NCI-H187 (cell line): ENCODE measurements around the gene OR1D5.
A peak's percentile ranks its signal among the peaks of the same experiment; 100 is the strongest.
"Not testable (repeated sequence)": the region's sequence is repeated elsewhere in the genome, so short reads cannot be mapped to it uniquely, and the experiment has no call there.

ENCODE experiments used
- DNase-seq, 2 experiments: peaks; one replicate each; lab custom pipeline; 2025; lab: John Stamatoyannopoulos, UW

OR1D5 gene, protein sequence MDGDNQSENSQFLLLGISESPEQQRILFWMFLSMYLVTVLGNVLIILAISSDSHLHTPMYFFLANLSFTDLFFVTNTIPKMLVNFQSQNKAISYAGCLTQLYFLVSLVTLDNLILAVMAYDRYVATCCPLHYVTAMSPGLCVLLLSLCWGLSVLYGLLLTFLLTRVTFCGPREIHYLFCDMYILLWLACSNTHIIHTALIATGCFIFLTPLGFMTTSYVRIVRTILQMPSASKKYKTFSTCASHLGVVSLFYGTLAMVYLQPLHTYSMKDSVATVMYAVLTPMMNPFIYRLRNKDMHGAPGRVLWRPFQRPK

DNA sequence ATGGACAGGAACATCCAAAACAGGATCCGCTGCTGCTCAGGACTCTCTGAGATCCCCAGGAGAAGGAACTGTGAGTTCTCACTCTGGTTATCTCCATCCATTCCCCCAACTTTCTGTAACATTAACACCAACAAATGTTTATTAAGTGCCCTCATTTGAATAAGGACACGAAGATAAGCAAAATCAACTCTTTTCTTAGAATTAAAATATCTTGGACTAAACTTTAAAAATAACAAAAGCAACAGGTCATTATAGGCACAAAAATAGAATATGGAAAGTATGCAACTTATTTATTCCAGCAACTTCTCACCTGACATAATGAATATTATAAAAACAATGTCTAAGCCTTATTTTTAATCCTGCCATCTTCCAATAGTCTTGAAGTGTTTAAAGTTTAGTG, at the start of gene OR1D5:
OR1D5 (minus strand) TSS at position 101 of the 400 bp plus-strand sequence; CDS start at position 101, 0 bp downstream.
- DNase-seq = not testable (repeated sequence)

DNA sequence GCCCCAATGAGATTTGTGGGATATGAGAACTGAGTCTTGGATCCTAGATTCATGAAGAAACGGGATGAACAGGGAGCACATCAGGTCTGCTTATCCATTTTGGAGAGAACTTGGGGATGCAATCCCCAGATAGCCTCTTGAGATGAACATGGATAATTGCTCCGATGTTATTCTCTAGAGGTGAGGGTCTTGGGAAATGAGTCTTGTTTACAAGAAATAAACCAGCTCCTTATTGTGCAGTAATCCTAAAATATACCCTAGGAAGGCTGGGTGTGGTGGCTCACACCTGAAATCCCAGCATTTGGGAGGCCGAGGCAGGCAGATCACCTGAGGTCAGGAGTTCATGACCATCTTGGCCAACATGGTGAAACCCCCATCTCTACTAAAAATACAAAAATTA, 40.9 kb upstream of the OR1D5 start, which contains the start of gene OR1D2:
OR1D2 (minus strand) TSS at position 101 of the 400 bp plus-strand sequence. CDS start 11,426 bp downstream, outside the sequence.
- DNase-seq = no peak

DNA sequence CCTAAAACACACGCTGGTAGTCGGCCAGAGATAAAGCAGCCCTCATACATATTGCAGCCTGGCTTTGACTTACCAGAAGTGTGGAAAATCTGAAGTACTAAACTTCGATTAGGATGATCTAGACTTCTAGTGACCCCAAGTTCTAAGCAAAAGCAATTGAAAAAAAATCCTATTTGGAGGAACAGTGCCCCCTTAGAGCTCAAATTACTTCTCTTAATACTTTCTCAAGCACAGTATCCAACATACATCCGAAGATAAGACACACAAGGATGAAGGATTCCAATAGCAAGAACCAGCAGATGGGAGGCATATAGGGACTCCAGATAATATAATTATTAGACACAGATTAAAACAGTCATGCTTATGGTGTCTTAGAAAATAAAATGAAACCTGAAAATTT, 10.4 kb upstream of the OR1D5 start:
- not testable (repeated sequence) for DNase-seq

DNA sequence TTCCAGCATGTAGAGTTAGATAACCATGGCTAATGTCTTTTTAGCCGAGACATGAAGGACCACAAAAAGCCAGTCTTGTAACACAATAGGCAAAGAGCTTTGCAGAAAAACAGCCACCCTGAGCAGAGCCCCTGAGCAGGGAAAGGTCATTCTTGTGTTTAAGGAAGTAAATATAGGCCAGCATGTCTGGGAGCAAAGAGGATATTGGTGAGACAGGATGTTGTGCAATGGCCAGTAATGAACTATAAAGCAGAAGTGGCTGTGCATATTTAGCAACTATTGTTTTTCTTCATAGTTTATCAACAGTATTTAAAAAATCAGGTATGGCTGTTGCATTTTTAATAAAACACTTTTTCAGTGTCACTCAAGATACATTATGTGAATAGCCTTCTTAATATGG, 1.8 kb upstream of the OR1D5 start:
- not testable (repeated sequence) for DNase-seq

DNA sequence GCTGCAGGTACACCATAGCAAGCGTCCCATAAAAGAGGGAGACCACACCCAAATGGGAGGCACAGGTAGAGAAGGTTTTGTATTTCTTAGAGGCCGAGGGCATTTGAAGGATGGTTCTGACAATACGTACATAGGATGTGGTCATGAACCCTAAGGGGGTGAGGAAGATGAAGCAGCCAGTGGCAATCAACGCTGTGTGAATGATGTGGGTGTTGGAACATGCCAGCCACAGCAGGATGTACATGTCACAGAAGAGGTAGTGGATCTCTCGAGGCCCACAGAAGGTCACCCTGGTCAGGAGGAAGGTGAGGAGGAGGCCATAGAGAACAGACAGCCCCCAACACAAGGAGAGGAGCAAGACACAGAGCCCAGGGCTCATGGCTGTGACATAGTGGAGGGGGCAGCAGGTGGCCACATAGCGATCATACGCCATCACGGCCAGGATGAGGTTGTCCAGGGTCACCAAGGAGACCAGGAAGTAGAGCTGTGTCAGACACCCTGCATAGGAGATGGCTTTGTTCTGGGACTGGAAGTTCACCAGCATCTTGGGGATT, 506 bp downstream of the OR1D5 start:
- DNase-seq = not testable (repeated sequence)

DNA sequence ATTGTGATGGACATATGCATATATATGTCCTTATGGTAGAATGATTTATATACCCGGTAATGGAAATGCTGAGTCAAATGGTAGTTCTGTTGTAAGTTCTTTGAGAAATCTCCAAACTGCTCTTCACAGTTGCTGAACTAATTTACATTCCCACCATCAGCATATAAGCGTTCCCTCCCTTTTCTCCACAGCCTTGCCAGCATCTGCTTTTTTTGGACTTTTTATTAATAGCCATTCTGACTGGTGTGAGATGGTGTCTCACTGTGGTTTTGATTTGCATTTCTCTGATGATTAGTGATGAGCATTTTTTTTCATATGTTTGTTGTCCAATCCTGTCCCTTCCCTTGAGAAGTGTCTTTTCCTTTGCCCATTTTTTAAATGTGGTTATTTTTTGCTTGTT, 8.5 kb downstream of the OR1D5 start:
- not testable (repeated sequence) for DNase-seq

DNA sequence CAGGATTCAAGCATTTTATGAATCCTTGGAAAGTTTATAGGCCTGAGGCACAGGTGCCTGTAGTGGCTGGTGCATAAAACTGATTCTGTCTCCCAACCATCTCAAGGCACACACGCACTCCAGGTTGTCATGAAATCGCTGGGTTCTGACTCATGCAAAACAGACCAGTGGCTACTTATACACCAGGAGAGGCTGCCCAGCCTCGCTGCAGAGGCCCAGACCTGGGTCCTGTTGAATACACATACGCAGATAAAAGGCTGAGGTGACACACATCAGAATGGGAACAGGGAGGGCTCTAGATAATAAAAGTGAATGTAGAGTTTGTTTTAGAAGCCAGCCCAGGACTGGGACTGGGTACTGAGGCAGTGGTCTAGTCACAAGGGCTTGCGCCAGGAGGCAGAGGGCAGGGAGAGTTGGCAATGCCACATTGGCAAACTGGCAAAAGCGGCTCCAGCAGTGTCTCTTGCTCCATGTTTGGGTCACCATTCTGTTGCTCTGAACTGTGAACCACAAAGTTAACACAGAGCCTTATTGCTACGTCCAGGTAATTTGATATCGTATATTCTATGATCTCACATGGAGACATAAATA, 13.6 kb downstream of the OR1D5 start:
- DNase-seq = no peak

DNA sequence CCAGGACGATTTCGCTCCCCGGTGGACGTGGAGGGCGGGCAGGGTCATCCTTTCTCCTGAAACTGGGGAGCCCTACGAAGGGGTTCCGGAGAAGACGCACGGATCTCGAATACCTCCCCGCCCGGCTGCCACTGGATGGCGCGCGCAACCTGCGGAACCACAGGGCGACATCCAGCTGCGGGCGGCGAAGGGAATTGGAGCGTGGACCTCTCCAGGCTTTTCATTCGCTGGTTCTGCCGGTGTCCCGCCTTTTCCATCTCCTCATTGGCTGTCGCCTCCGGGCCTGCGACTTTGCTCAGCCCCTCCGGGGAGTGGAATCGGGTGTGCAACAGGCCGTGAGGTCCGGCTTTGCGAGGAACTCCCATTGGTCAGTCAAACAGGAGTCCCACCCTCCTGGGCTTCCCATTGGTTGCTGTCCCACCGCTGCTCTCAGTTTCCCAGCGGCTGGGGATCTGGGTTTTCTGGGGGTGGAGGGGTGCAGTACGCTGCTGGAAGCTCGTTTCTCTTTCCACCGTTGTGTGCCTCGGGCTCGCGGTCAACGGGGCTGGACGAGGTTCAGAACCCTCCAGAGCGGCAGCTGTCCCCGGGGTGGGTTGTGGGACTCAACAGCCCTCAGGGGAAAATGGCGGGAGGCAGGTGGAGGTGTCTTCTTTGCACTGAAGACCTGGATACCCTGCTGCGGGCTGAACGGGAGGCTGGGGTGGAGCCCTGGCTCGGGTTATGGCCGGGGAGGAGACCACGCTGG, 14.5 kb downstream of the OR1D5 start:
- DNase-seq = peak; percentile 67 to 90

DNA sequence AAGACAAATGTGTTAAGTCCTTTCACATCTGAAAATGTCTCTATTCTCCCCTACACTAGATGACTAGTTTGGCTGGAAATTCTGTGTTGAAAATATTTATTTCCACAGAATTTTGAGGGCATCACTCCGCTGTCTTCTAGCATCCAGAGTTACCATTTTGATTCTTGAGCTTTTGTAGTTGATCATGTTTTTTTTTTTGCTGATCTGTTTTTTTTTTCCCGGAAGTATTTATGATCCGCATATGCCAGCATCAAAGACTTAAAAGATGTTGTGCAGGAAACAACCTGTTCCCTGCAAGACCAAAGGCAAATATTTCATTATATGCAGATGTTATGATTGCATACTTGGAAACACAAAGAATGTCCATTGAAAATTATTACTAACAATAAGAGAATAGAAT, 16.7 kb downstream of the OR1D5 start:
- DNase-seq = no peak

DNA sequence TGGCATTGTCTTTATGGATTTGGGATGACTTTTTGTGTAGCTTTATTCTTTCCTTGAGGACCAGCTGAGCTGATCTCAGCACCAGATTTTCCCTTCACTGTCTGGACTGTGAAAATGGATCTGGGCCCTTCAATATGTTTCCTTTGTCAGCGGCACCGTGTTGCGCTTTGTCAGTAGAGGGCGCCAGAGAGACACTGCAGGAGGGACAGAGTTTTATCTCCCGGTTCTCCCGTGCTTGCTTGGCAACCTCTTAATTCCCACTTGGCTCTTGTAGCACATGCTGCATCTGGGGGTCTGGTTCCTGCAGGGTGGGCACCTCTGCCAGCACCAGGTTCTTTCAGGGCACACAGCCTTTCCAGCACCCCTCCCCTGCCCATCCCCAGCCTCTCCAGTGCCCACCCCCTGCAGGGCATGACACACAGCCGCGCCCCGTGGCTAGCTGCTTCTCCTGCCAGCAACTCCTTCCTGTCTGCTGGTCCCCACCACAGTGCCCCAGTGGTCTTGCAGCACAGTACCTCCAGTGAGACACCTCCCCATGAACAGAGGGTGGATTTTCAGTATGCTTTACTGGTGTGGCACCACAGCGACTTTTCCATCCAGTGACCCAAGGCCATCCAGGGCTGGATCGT, 19.6 kb downstream of the OR1D5 start:
- DNase-seq = no peak

DNA sequence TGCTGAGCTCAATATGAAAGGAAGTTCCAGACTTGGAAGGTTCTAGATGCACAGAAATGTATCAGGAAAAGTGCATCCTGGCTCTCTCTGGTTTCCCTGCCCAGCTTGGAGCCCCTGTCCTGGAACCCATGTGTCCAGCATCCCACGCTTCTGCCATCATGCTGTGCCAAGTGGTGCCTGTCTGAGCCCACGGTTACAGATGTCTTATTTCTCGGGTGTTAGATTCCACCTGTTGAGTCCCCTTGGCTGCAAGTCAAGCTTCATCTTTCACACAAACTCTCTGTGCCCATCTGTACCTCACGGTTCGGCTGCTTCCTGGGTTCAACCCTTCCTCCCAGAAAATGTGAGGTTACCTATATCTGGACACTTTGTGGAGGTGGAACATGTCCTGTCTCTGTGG, 22.5 kb downstream of the OR1D5 start:
- DNase-seq = no peak

DNA sequence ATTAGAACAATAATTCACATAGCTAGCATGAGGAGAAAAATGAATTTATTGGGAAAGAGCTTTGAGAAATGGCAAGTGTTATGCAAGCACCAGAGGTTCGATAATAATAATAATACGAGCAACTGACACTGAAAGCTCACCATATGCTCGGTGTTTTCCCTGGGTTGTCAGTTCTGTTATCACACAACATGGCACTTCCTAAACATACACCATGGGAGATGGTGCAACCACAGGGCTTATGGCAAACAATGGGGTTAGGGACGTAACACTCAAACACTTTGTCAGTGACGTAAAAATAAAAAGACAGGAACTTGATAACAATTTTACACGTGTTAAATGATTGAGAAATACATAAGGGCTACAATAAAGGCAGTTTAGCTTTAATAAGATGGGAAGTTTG, 23.7 kb downstream of the OR1D5 start:
- DNase-seq = no peak

DNA sequence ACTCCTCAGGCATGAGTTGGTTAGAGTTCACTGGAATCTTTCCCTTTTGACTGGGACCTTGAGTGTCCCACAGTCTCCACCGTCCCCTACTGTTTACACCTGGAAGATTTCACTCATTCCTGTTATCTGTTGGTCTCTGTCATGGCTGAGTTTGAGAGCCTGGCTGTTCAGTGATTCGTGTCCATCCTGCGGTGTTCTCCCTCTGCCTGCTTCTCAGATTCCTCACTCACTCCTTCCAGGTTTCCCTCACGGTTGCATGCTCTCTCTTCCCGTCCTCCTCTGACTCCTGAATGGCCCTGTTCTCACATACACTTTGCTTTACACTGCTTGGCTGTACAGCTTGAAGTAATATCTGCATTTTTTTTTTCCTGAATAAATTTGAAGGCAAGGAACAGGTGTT, 24.5 kb downstream of the OR1D5 start:
- no peak for DNase-seq

DNA sequence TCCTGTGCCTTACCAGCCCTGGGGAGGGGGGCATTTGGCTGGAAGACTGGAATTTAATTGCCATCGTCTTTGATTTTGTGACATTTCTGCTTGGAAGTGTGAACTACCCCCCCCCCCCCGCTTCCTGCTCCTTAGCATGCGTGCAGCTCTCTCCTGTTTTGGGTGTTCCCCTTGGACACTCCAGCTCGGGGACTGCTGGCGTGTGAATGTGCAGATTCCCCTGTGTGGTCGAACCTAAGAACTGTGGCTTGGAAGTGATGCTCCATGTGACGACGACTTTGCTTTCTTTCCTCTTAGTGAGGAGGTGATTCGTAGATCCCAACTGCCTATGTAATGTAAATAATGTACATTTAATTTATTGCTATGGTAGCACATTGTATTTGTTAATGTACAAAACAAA, 26.1 kb downstream of the OR1D5 start:
- DNase-seq = no peak

DNA sequence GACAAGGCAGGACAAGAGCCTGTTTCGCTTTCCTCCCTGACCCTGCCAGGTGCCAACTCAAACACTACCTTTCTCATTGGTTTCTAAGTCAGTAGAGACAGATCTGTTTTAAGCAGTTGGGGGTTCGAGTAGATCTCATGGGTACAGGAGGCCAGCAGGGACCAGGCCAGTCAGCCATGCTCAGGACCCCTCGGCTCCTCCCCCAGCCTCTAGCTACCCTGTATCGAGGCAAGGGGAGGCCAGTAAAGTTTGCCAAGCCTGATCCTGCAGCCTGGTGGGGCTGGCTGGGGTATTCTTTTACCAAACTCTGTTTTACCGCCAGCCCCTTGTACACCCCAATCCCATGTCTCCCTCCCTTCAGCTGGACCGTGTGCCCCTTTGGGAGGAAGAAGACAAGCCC, 26.6 kb downstream of the OR1D5 start:
- no peak for DNase-seq

DNA sequence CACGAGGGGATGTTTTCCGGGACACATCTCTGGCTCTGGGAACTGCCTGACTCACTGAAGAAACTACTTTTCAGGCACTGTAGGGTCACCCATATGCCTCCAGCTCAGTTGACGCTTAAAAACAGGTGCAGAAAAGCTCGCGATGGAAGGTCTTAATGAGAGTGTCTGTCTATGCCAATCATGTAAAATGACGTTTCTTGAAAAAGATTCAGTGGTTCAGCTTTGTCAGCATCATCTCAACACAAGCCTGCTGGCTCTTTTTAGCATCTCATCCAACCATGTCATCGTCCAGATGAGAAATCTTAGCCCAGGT, 27.5 kb downstream of the OR1D5 start:
- no peak for DNase-seq

DNA sequence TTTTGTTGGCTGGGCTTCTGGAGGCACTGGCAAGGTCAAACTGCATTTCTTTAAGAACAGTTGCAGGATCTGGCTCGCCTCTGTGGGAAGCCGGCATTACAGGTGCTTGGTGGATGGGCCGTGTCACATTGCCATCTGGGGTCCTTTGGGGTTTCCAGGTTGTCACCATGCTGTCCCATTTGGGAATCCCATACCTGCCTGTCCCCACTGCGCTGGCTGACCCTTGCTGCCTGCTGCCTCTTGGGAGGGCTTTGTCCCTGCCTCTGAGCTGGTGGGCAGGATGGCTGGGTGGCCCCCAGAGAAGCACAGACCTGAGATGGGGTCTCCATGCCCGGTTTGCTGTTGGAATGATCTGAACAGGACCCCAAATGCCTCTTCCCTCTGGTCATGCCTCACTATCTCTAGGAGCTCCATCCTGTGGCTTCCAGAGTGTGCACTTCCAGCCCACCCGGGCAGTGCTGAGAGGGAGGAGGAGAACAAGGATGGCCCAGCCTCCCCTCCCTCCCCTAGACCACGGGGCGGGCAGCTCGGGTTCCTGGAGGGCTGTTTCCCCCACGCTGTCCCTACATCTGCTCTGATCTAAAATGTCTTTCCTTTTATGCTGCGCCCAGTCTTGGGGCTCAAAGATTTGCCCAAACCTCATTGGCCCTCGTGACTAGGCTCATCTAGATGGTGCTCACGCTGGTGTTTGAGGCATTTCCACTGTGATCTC, 28.0 kb downstream of the OR1D5 start:
- no peak for DNase-seq

DNA sequence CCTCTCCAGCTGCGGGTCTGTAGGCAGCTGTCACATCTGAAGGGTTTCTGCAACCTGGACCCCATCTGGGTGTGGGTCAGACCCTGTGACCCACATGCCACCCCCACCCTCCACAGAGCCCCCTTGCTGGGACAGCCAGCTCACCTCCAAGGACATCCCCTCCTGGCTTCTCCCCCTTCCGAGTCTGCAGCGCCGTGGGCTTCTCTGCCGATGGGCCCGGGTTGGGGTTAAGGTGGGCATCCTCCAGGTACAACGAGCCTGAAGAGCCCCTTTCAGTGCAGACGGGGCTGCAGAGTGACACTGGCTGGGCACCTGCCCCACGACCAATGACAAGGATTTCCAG, 28.9 kb downstream of the OR1D5 start:
- DNase-seq = no peak

DNA sequence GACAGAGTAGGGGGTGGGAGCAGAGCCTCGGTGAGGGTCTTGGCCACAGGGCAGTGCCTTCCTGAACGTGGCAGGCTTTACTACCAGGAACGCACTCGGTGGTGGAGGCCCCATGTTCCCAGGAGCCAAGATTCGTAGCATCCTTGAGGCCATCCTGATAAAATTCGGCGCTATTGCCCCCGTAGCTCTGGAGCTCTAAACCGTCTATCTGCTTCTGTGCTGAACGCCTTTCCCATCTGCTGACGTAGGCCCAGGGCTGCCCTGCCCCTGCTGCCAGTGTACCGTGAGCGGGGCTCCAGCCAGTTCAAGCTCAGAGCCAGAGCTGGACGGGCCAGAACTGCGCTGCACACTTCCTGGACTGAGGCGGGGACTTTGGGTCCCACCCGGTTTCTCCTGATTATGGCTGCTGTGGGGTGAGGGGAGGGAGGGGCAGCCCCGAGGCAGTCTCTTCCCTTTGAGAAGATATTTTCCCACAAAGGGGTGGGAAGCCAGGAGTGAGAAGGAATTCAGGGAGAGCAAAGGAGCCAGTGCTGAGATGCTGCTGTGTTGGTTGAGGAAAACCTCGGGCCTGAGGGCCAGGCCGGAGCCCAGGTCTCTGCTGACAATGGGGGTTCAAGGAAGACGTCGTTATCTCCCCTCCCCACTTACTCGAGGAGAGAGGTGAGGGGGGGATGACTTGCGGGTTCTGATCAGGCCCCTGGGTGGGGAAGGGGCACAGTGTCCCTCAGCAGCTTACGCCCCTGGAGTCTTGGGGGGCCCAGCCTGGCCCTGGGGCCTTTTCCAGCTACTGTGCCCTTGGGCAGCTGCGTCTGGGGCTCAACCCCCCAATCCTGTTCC, 29.4 kb downstream of the OR1D5 start:
- no peak for DNase-seq

DNA sequence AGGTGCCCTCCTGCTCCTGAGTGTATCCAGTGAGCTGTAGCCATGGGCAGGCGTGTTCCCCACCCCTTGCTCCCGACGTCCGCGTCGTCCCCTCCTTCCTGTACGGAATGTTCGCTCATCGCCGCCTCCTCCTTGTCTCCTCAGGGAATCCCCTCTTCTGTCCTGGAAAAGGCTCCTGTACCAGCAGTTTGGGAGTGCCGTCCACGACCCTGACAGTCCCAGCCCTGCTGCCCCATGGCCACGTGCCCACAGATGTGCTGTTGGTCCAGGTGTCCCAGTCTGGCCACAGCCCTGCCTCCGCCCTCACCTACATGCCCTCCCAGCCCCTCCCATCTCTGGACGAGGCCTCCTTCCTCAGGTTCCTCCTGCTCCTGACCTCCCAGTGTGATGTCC, 30.2 kb downstream of the OR1D5 start:
- DNase-seq = no peak
